Liver (tissue), 9 donors: ENCODE data around the gene SLC22A15. TPM values are rescaled to one million over a fixed set of nuclear protein-coding genes. Genes with fewer than 3 reads are reported as not detected.
A peak's percentile ranks its signal among the peaks of the same experiment; 100 is the strongest.

Source experiments
- DNase-seq: peaks from one replicate; pipeline ENCODE4 v3.0.0-alpha.2; 2017; ENCODE audit warnings: low spot score
- H3K27ac ChIP-seq, 2 donors: one replicate each; pipeline ENCODE4 v1.7.0; 2013; ENCODE audit warnings: inconsistent platforms in 2 of 2, low read length in 2 of 2, control low read depth in 1 of 2, low read depth in 1 of 2, mild to moderate bottlenecking in 1 of 2
- H3K27me3 ChIP-seq, 4 donors: one replicate each; pipeline versions ENCODE4 v1.6.1 to v1.7.0; 2013; ENCODE audit warnings: low read length in 3 of 4, inconsistent platforms in 1 of 4, mild to moderate bottlenecking in 1 of 4, moderate library complexity in 1 of 4; ENCODE audit not compliant: control insufficient read depth in 4 of 4, insufficient read depth in 4 of 4
- H3K36me3 ChIP-seq, 4 donors: one replicate each; pipeline versions ENCODE4 v1.6.1 to v1.7.0; 2013; ENCODE audit warnings: low read length in 3 of 4, mild to moderate bottlenecking in 3 of 4, low read depth in 1 of 4, moderate library complexity in 1 of 4; ENCODE audit not compliant: control insufficient read depth in 4 of 4, insufficient read depth in 3 of 4
- H3K4me1 ChIP-seq, 4 donors: one replicate each; pipeline versions ENCODE4 v1.6.1 to v1.7.0; 2013; ENCODE audit warnings: low read length in 3 of 4, mild to moderate bottlenecking in 3 of 4, moderate library complexity in 1 of 4; ENCODE audit not compliant: control insufficient read depth in 4 of 4, insufficient read depth in 4 of 4
- H3K4me3 ChIP-seq, 3 donors: one replicate each; pipeline versions ENCODE4 v1.6.1 to v1.7.0; 2013; ENCODE audit warnings: low read length in 3 of 3, control low read depth in 1 of 3, low read depth in 1 of 3, mild to moderate bottlenecking in 1 of 3
- H3K9ac ChIP-seq, 2 donors: one replicate each; pipeline ENCODE4 v1.7.0; 2013; ENCODE audit warnings: low read length in 2 of 2, mild to moderate bottlenecking in 2 of 2, moderate library complexity in 2 of 2, control low read depth in 1 of 2, low read depth in 1 of 2
- H3K9me3 ChIP-seq, 4 donors: one replicate each; pipeline versions ENCODE4 v1.6.1 to v1.7.0; 2013; ENCODE audit warnings: low read length in 3 of 4; ENCODE audit not compliant: control insufficient read depth in 4 of 4
- EGR1 ChIP-seq, 2 donors: IDR thresholded peaks; 2 replicates each; pipeline ENCODE4 v1.6.1; 2016 to 2018; ENCODE audit warnings: antibody characterized with exemption in 2 of 2, low read depth in 2 of 2
- FOXA2 ChIP-seq: IDR thresholded peaks from 2 replicates; pipeline ENCODE4 v1.6.1; 2016; ENCODE audit warnings: antibody characterized with exemption
- GABPA ChIP-seq, 2 donors: IDR thresholded peaks in 1 of 2; conservative IDR thresholded peaks in 1 of 2; 2 replicates each; pipeline ENCODE4 v1.6.1; 2016; ENCODE audit warnings: antibody characterized with exemption in 2 of 2, mild to moderate bottlenecking in 1 of 2, moderate library complexity in 1 of 2
- HNF4A ChIP-seq, 2 donors: conservative IDR thresholded peaks; 2 replicates each; pipeline ENCODE4 v1.6.1; 2016; ENCODE audit warnings: antibody characterized with exemption in 2 of 2, mild to moderate bottlenecking in 2 of 2
- HNF4G ChIP-seq: IDR thresholded peaks from 2 replicates; pipeline ENCODE4 v1.6.1; 2016; ENCODE audit warnings: antibody characterized with exemption
- JUND ChIP-seq, 2 donors: IDR thresholded peaks; 2 replicates each; pipeline ENCODE4 v1.6.1; 2016; ENCODE audit warnings: antibody characterized with exemption in 2 of 2
- NR2F2 ChIP-seq: IDR thresholded peaks from 2 replicates; pipeline ENCODE4 v1.6.1; 2016; ENCODE audit warnings: antibody characterized with exemption
- RAD21 ChIP-seq, 2 donors: IDR thresholded peaks; 2 replicates each; pipeline ENCODE4 v1.6.1; 2016; ENCODE audit warnings: antibody characterized with exemption in 2 of 2, mild to moderate bottlenecking in 2 of 2
- RXRA ChIP-seq, 2 donors: IDR thresholded peaks; 2 replicates each; pipeline ENCODE4 v1.6.1; 2017 to 2018; ENCODE audit warnings: antibody characterized with exemption in 2 of 2, mild to moderate bottlenecking in 1 of 2
- TAF1 ChIP-seq: conservative IDR thresholded peaks from 2 replicates; pipeline ENCODE4 v1.6.1; 2016; ENCODE audit warnings: antibody characterized with exemption, mild to moderate bottlenecking
- YY1 ChIP-seq: IDR thresholded peaks from 2 replicates; pipeline ENCODE4 v1.6.1; 2016; ENCODE audit warnings: antibody characterized with exemption, mild to moderate bottlenecking
- ZBTB33 ChIP-seq: IDR thresholded peaks from 2 replicates; pipeline ENCODE4 v1.6.1; 2016; ENCODE audit warnings: antibody characterized with exemption
- WGBS: extraction: QIAGEN DNeasy Blood & Tissue Kit; methylation state at CpG from one replicate; pipeline ENCODE4 v1.1.7; 2013; 5-methylcytosine and 5-hydroxymethylcytosine counted together
- polyA plus RNA-seq, 2 donors: library from polyadenylated mRNA; stranded (reverse) in 1 of 2; unstranded in 1 of 2; fragments of 200-250 nt in 1 of 2; fragments of >200 nt in 1 of 2; fragmentation: Nextera tagmentation in 1 of 2; extraction: Ambion mirVana in 1 of 2; gene quantifications; one replicate each; pipeline versions ENCODE4 v1.2.1 to v1.2.3, GENCODE V29; 2013 to 2015
- total RNA-seq, 2 donors: library from RNA; depleted of rRNA; stranded (reverse); fragments of >200 nt; gene quantifications; one replicate each; pipeline ENCODE4 v1.2.3, GENCODE V29; 2014
- TF ChIP-seq, protein P1 (sequence below): IDR thresholded peaks from 2 replicates; pipeline ENCODE4 v1.6.1; 2016; ENCODE audit warnings: antibody characterized with exemption
- donor health status: healthy.
- donor health status: healthy.
- donor health status: healthy.
- donor health status: healthy.
- donor health status: healthy.

SLC22A15 gene
- total and polyA plus RNA-seq, 4 donors, result 0.12 to 3.6 (median 0.83) TPM

DNA sequence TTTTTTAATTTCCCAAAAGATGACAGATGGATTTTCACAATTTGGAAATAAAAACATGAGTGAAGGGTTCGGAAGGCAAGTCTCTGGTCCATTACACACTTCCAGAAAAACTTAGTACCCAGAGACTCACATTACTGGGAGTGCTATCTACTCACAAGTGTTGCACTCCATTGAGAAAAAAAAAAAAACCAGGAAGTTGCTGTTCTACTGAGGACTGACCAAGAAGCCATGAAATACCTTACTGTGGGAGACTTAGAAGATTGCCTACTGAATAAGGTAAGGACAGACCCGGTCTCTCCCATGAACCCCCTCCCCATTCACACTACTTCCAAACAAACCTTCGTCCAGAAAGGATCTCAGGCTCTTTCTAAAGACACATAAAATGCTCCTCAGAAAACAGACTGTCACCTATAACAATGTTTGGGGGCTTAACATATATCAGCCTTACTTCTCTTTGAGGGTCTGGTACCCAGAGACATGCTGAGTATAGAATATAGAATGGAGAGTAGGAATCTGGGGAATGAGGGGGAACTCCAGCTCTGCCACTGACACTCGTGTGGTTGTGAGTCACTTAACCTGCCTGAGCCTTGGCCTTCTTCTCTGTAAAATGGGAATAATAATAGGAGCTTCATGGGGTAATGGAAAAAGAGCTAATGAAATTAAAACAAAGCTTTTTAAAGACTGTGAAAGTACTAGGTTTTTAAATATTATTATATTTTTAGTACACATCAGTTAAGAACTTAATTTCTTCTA, 136.3 kb downstream of the SLC22A15 start:
- no peak overlapping the region for H3K4me3 ChIP-seq
- H3K9ac ChIP-seq, result no peak overlapping the region
- 88% methylated on average over 4 of the region's 4 CpGs for WGBS
- no peaks in the 10 kb centered on the region for H3K27me3 ChIP-seq
- no peaks in the 10 kb centered on the region for H3K9me3 ChIP-seq
- DNase-seq, result no peak
- TF ChIP-seq GABPA (IDR thresholded peaks at IDR 0.05 in 1 of 2, conservative IDR thresholded peaks at IDR 0.05 in 1 of 2) (no peak), HNF4A (conservative IDR thresholded peaks at IDR 0.05) (no peak), HNF4G (no peak)
- TF ChIP-seq, protein P1, sequence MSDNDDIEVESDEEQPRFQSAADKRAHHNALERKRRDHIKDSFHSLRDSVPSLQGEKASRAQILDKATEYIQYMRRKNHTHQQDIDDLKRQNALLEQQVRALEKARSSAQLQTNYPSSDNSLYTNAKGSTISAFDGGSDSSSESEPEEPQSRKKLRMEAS, result no peak
- H3K36me3 ChIP-seq, result no peaks in the 10 kb centered on the region
- peaks cover 0 to 10% (median 5%) of the 10 kb centered on the region in 4 donors for H3K4me1 ChIP-seq
- no peak overlapping the region for H3K27ac ChIP-seq

GRCh38 chr1:116113615-116114014, 137.3 kb downstream of the SLC22A15 start:
- H3K27ac ChIP-seq, result no peak overlapping the region
- H3K4me1 ChIP-seq, result peaks cover 0 to 10% (median 5%) of the 10 kb centered on the region in 4 donors
- H3K9me3 ChIP-seq, result no peaks in the 10 kb centered on the region
- H3K9ac ChIP-seq, result no peak overlapping the region
- TF ChIP-seq, protein P1, result peak; percentile 50
- TF ChIP-seq JUND (IDR thresholded peaks at IDR 0.05), result no peak
- peak in 1 of 2 donors; percentile 36 for TF ChIP-seq HNF4A (conservative IDR thresholded peaks at IDR 0.05)
- TF ChIP-seq RXRA (IDR thresholded peaks at IDR 0.05), result peak in 1 of 2 donors; percentile 58
- 65% methylated on average over 7 of the region's 7 CpGs for WGBS
- no peak for DNase-seq
- H3K36me3 ChIP-seq, result no peaks in the 10 kb centered on the region
- H3K4me3 ChIP-seq, result no peak overlapping the region
- no peaks in the 10 kb centered on the region for H3K27me3 ChIP-seq

GRCh38 chr1:116115476-116116439, 139.4 kb downstream of the SLC22A15 start:
- Histone ChIP-seq H3K27me3 (no peaks in the 10 kb centered on the region), H3K36me3 (no peaks in the 10 kb centered on the region), H3K9ac (no peak overlapping the region), H3K27ac (no peak overlapping the region), H3K4me3 (no peak overlapping the region), H3K9me3 (no peaks in the 10 kb centered on the region), H3K4me1 (peaks cover 0 to 10% (median 5%) of the 10 kb centered on the region in 4 donors)
- WGBS, result 92% methylated on average over 4 of the region's 4 CpGs
- TF ChIP-seq JUND (IDR thresholded peaks at IDR 0.05) (no peak), RAD21 (IDR thresholded peaks at IDR 0.05) (no peak), YY1 (no peak), TAF1 (no peak), NR2F2 (no peak), EGR1 (IDR thresholded peaks at IDR 0.05; ENCODE audit: low read depth in 2 of 2) (no peak), RXRA (IDR thresholded peaks at IDR 0.05) (no peak), FOXA2 (no peak), GABPA (IDR thresholded peaks at IDR 0.05 in 1 of 2, conservative IDR thresholded peaks at IDR 0.05 in 1 of 2) (no peak), ZBTB33 (no peak)
- no peak for DNase-seq
